ENCODE measurements around the gene SRSF1. TPM values are rescaled to one million over a fixed set of nuclear protein-coding genes. Genes with fewer than 3 reads are reported as not detected.

The SRSF1 gene
- total and polyA plus RNA-seq, 8 donors: 137 to 393 (median 340) TPM

DNA sequence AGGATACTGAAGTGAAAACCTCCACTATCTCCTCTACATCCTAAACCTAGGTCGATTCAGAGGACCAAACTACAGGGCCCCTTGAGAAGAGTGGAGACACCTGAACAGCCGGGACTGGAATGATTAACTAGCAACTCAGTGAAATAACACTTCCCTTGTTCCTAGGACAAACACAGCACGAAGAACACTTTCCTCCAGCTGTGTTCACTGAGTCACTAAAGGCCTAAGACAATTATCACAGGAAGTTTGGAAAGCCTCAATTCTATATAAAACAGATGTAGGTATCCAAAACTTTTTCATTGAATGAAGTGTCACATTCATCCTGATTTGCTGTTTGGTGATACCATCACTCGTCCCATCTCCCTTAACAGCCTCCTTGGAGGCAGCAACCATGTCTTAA, 36.3 kb downstream of the SRSF1 start:
- peaks cover 9 to 29% of the 10 kb centered on the region in 2 donors for H3K36me3 ChIP-seq
- no peak overlapping the region for H3K4me3 ChIP-seq
- H3K27me3 ChIP-seq: no peaks in the 10 kb centered on the region
- intact Hi-C loops (cut with DNase I): no loop called here
- H3K27ac ChIP-seq: no peak overlapping the region
- TF ChIP-seq CTCF (IDR thresholded peaks at IDR 0.05): no peak
- peaks cover 0 to 12% of the 10 kb centered on the region in 2 donors for H3K4me1 ChIP-seq
- no peak for DNase-seq
- H3K9me3 ChIP-seq: no peaks in the 10 kb centered on the region
- ATAC-seq: no peak

DNA sequence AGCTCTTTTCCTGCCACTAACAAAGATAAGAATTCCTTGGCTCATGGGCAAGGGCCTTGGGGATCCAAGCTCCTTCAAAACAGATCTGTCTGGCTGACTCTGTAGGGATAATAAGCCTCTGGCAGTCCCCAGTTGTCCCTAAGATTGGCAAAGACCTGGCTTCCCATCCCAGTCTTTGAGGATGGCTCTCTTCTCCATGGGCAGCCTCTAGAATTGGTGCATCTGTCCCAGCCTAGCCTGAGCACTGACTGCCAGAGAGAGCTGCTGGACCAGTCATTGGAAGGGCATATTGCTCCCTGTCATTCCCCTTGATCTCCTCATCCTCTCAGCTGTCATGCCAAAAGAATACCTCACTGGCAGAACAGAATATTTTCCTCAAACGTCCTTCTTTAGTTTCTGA, 38.6 kb downstream of the SRSF1 start:
- ATAC-seq (no peak), DNase-seq (no peak)
- TF ChIP-seq CTCF (IDR thresholded peaks at IDR 0.05): no peak
- Histone ChIP-seq H3K4me1 (no peaks in the 10 kb centered on the region), H3K27ac (no peak overlapping the region), H3K4me3 (no peak overlapping the region), H3K9me3 (no peaks in the 10 kb centered on the region), H3K27me3 (no peaks in the 10 kb centered on the region), H3K36me3 (peaks cover 4 to 8% of the 10 kb centered on the region in 2 donors)
- intact Hi-C loops (cut with DNase I): no loop called here

DNA sequence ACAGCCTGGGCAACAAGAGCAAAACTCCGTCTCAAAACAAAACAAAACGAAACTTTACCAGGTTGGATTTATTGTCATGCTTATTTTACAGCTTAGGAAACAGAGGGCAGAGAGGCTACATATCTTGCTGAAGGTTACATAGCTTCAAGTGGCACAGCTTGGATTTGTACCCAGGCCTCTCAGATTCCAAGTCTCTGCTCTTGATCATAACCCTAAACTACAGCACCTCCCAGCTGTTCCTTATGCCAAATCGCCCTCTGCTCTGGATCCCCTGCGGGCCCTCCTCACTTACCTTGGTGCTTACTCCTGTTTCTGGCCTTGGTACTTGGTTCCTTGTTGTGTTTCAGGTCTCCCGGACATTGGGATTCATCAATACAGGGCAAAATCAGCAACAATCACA, 40.2 kb downstream of the SRSF1 start:
- TF ChIP-seq CTCF (IDR thresholded peaks at IDR 0.05): no peak
- Histone ChIP-seq H3K9me3 (no peaks in the 10 kb centered on the region), H3K27me3 (no peaks in the 10 kb centered on the region), H3K27ac (no peak overlapping the region), H3K4me3 (no peak overlapping the region), H3K36me3 (no peaks in the 10 kb centered on the region), H3K4me1 (no peaks in the 10 kb centered on the region)
- intact Hi-C loops (cut with DNase I): no loop called here
- ATAC-seq (peak; percentile 57), DNase-seq (no peak)

- no peaks in the 10 kb centered on the region for H3K9me3 ChIP-seq
- no peak for TF ChIP-seq CTCF (IDR thresholded peaks at IDR 0.05)
- H3K36me3 ChIP-seq: no peaks in the 10 kb centered on the region
- no peak for DNase-seq
- H3K27me3 ChIP-seq: no peaks in the 10 kb centered on the region
- H3K4me1 ChIP-seq: no peaks in the 10 kb centered on the region
- H3K4me3 ChIP-seq: no peak overlapping the region
- intact Hi-C loops (cut with DNase I): no loop called here
- no peak overlapping the region for H3K27ac ChIP-seq
- no peak for ATAC-seq
These were observed 40.8 kb downstream of the SRSF1 start for GRCh38 chr17:57966246-57966645.

- Histone ChIP-seq H3K9me3 (no peaks in the 10 kb centered on the region), H3K27me3 (no peaks in the 10 kb centered on the region), H3K36me3 (no peaks in the 10 kb centered on the region), H3K27ac (no peak overlapping the region), H3K4me1 (no peaks in the 10 kb centered on the region), H3K4me3 (no peak overlapping the region)
- no peak for TF ChIP-seq CTCF (IDR thresholded peaks at IDR 0.05)
- intact Hi-C loops (cut with DNase I): no loop called here
- peak in 1 of 4 donors; percentile 68 for DNase-seq
- ATAC-seq: no peak
These were observed 41.4 kb downstream of the SRSF1 start for GRCh38 chr17:57965521-57966160.
